Measurements from ENCODE around the gene NKAIN2.
"Not testable (repeated sequence)": the region's sequence is repeated elsewhere in the genome, so short reads cannot be mapped to it uniquely, and the experiment has no call there.

NKAIN2 gene

DNA sequence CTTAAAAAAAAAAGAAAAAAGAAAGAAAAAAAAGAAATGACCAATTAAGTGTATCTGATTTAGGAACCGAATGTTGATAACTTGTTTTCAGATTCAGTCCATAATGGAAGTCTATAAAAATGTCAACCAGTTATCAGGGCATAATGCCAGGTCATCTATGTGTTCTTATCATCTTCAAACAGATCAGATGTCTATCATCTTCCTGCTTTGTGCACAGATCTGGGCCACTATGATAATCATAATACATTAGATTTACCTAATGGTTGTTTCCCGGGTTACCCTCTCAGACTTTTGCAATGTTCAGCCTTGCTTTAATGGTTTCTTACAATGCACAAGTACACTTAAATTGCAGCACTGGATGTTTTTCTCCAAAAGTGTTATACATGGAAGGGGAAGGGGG is 100.6 kb downstream of the NKAIN2 start:
- no peaks in the 10 kb centered on the region for H3K36me3 ChIP-seq (ENCODE audit: control insufficient read depth, insufficient read depth, low read length)
- no peak overlapping the region for H3K27ac ChIP-seq (ENCODE audit: low read depth, low read length)
- no peak overlapping the region for H4K5ac ChIP-seq (ENCODE audit: low read length)
- H2BK15ac ChIP-seq (replicated peaks; ENCODE audit: low read depth) = no peak overlapping the region
- H2AK5ac ChIP-seq (ENCODE audit: low read length) = no peak overlapping the region
- WGBS (ENCODE audit: extremely low coverage, insufficient coverage, low lambda C conversion rate) = no CpG with 5 or more reads among the region's 2 CpGs
- no peaks in the 10 kb centered on the region for H3K79me2 ChIP-seq (ENCODE audit: control insufficient read depth, insufficient read depth, low read length)
- H2BK5ac ChIP-seq (ENCODE audit: low read length) = no peak overlapping the region
- H3K9ac ChIP-seq (ENCODE audit: low read length) = no peak overlapping the region
- H3K18ac ChIP-seq (ENCODE audit: low read length) = no peak overlapping the region
- DNase-seq = no peak
- H2BK120ac ChIP-seq (ENCODE audit: low read depth, low read length) = no peak overlapping the region
- no peak overlapping the region for H3K56ac ChIP-seq (ENCODE audit: low read length)
- H3K79me1 ChIP-seq (ENCODE audit: low read length) = no peaks in the 10 kb centered on the region
- no peak overlapping the region for H4K8ac ChIP-seq (ENCODE audit: low read depth, low read length)
- H3K27me3 ChIP-seq (ENCODE audit: insufficient read depth, low read length, poor library complexity) = no peaks in the 10 kb centered on the region
- no peak overlapping the region for H3K23ac ChIP-seq (ENCODE audit: low read length)
- no peaks in the 10 kb centered on the region for H3K4me1 ChIP-seq (ENCODE audit: control insufficient read depth, low read depth, low read length)
- no peak overlapping the region for H3K4me2 ChIP-seq (ENCODE audit: low read length)
- H3K4me3 ChIP-seq (ENCODE audit: low read length) = no peak overlapping the region
- no peak overlapping the region for H3K4ac ChIP-seq (ENCODE audit: low read depth, low read length)

DNA sequence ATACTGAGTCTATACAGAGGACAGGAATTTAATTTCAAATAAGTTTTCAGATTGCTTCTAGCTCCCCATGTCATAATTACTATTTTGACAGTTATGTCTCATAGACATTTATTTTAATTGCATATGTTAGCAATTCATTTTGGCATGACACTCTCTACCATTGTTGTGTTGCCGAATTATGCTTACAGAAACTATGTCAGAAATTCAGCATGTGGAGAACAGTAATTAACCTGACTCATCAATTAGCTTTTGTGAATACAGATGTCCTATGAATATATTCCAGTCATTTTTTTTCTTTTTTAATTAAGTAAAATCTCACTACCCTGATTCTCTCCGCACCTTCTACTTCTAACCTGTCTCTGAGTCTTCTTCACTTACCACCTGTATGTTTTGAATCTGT is 105.1 kb downstream of the NKAIN2 start:
- Histone ChIP-seq H3K36me3 (ENCODE audit: control insufficient read depth, insufficient read depth, low read length) (no peaks in the 10 kb centered on the region), H3K27ac (ENCODE audit: low read depth, low read length) (no peak overlapping the region), H3K4me1 (ENCODE audit: control insufficient read depth, low read depth, low read length) (no peaks in the 10 kb centered on the region), H2BK15ac (replicated peaks; ENCODE audit: low read depth) (no peak overlapping the region), H3K4me2 (ENCODE audit: low read length) (no peak overlapping the region), H3K4me3 (ENCODE audit: low read length) (no peak overlapping the region), H4K5ac (ENCODE audit: low read length) (no peak overlapping the region), H2BK120ac (ENCODE audit: low read depth, low read length) (no peak overlapping the region), H3K79me1 (ENCODE audit: low read length) (no peaks in the 10 kb centered on the region), H3K23ac (ENCODE audit: low read length) (no peak overlapping the region), H3K27me3 (ENCODE audit: insufficient read depth, low read length, poor library complexity) (no peaks in the 10 kb centered on the region), H3K4ac (ENCODE audit: low read depth, low read length) (no peak overlapping the region), H2AK5ac (ENCODE audit: low read length) (no peak overlapping the region), H4K8ac (ENCODE audit: low read depth, low read length) (no peak overlapping the region), H3K18ac (ENCODE audit: low read length) (no peak overlapping the region), H2BK5ac (ENCODE audit: low read length) (no peak overlapping the region), H3K56ac (ENCODE audit: low read length) (no peak overlapping the region), H3K79me2 (ENCODE audit: control insufficient read depth, insufficient read depth, low read length) (no peaks in the 10 kb centered on the region), H3K9ac (ENCODE audit: low read length) (no peak overlapping the region)
- no CpG with 5 or more reads among the region's 2 CpGs for WGBS (ENCODE audit: extremely low coverage, insufficient coverage, low lambda C conversion rate)
- DNase-seq = no peak

DNA sequence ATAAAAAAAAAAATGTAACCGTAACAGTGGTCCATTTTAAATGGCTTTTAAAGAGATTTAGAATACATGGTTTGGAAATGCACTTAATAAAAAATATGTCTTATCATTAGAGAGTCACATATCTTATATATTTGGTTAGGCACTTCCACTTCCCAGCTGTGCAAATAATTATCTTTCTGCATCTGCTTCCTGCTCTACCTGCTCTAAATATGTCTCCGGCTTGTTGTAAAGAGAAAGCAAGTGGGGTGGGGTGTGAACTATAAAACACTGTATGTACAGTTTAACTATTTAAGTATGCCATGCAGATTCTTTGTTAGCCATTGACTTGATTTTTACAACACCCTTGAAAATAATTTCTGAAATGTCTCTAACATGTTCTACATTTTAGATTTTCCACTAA is 106.3 kb downstream of the NKAIN2 start:
- DNase-seq = no peak
- Histone ChIP-seq H3K79me2 (ENCODE audit: control insufficient read depth, insufficient read depth, low read length) (no peaks in the 10 kb centered on the region), H4K8ac (ENCODE audit: low read depth, low read length) (no peak overlapping the region), H3K9ac (ENCODE audit: low read length) (no peak overlapping the region), H3K79me1 (ENCODE audit: low read length) (no peaks in the 10 kb centered on the region), H3K4me1 (ENCODE audit: control insufficient read depth, low read depth, low read length) (no peaks in the 10 kb centered on the region), H3K4me3 (ENCODE audit: low read length) (no peak overlapping the region), H2BK5ac (ENCODE audit: low read length) (no peak overlapping the region), H3K4ac (ENCODE audit: low read depth, low read length) (no peak overlapping the region), H4K5ac (ENCODE audit: low read length) (no peak overlapping the region), H3K56ac (ENCODE audit: low read length) (no peak overlapping the region), H3K36me3 (ENCODE audit: control insufficient read depth, insufficient read depth, low read length) (no peaks in the 10 kb centered on the region), H2BK15ac (replicated peaks; ENCODE audit: low read depth) (no peak overlapping the region), H3K27me3 (ENCODE audit: insufficient read depth, low read length, poor library complexity) (no peaks in the 10 kb centered on the region), H2BK120ac (ENCODE audit: low read depth, low read length) (no peak overlapping the region), H3K27ac (ENCODE audit: low read depth, low read length) (no peak overlapping the region), H3K23ac (ENCODE audit: low read length) (no peak overlapping the region), H3K4me2 (ENCODE audit: low read length) (no peak overlapping the region), H3K18ac (ENCODE audit: low read length) (no peak overlapping the region), H2AK5ac (ENCODE audit: low read length) (no peak overlapping the region)
- WGBS (ENCODE audit: extremely low coverage, insufficient coverage, low lambda C conversion rate) = no CpG with 5 or more reads among the region's 2 CpGs

DNA sequence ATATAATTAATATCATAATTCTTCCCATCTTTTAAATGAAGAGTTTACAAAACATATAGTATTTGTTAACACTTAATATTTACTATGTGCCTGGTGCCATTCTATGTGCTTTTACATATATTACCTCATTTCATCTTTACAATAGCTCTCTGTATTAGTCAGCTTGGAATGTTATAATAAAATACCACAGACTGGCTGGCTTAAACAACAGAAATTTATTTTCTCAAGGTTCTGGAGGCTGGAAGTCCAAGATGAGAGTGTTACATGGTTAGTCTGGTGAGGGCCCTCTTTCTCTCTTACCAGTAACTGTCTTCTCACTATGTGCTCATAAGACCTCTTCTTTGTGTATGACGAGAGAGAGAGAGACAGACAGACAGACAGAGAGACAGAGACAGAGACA is 110.2 kb downstream of the NKAIN2 start:
- no peak overlapping the region for H2AK5ac ChIP-seq (ENCODE audit: low read length)
- no peak overlapping the region for H3K18ac ChIP-seq (ENCODE audit: low read length)
- no peak overlapping the region for H3K27ac ChIP-seq (ENCODE audit: low read depth, low read length)
- H3K56ac ChIP-seq (ENCODE audit: low read length) = no peak overlapping the region
- H2BK15ac ChIP-seq (replicated peaks; ENCODE audit: low read depth) = no peak overlapping the region
- no peaks in the 10 kb centered on the region for H3K36me3 ChIP-seq (ENCODE audit: control insufficient read depth, insufficient read depth, low read length)
- H3K4me1 ChIP-seq (ENCODE audit: control insufficient read depth, low read depth, low read length) = no peaks in the 10 kb centered on the region
- no peak for DNase-seq
- H2BK5ac ChIP-seq (ENCODE audit: low read length) = no peak overlapping the region
- no peak overlapping the region for H3K23ac ChIP-seq (ENCODE audit: low read length)
- H2BK120ac ChIP-seq (ENCODE audit: low read depth, low read length) = no peak overlapping the region
- no peak overlapping the region for H3K9ac ChIP-seq (ENCODE audit: low read length)
- no peaks in the 10 kb centered on the region for H3K27me3 ChIP-seq (ENCODE audit: insufficient read depth, low read length, poor library complexity)
- WGBS (ENCODE audit: extremely low coverage, insufficient coverage, low lambda C conversion rate) = no CpG with 5 or more reads among the region's 1 CpG
- H3K4ac ChIP-seq (ENCODE audit: low read depth, low read length) = no peak overlapping the region
- H4K8ac ChIP-seq (ENCODE audit: low read depth, low read length) = no peak overlapping the region
- no peaks in the 10 kb centered on the region for H3K79me1 ChIP-seq (ENCODE audit: low read length)
- H4K5ac ChIP-seq (ENCODE audit: low read length) = no peak overlapping the region
- no peak overlapping the region for H3K4me2 ChIP-seq (ENCODE audit: low read length)
- H3K4me3 ChIP-seq (ENCODE audit: low read length) = no peak overlapping the region
- H3K79me2 ChIP-seq (ENCODE audit: control insufficient read depth, insufficient read depth, low read length) = no peaks in the 10 kb centered on the region

DNA sequence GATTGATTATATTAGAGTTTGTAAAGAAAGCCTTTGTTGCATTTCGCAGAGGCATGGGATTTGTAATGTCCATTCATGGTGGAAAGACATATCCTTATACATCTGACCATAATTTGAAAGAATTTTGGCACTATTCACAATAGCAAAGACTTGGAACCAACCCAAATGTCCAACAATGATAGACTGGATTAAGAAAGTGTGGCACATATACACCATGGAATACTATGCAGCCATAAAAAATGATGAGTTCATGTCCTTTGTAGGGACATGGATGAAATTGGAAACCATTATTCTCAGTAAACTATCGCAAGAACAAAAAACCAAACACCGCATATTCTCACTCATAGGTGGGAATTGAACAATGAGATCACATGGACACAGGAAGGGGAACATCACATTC is 119.7 kb downstream of the NKAIN2 start:
- not testable (repeated sequence) for H3K23ac ChIP-seq (ENCODE audit: low read length); H3K56ac ChIP-seq (ENCODE audit: low read length)

DNA sequence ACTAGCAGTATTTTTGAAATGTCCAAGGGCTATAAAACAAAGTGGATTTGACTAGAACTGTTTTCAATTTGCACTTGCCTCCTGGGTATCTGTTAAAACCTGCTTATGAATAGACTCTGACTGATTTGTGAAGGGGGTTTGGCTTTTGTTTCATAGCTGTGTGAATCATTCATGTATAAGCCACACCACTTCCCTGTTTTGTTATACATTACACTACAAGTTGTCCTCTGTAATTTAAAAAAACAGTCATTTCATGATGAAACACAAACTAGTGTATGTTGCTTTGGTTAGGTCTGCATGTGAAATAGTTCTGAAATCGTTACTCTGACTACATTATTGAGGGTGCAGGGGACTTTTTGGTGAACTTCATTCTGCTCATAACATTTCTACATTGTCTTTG is 121.7 kb downstream of the NKAIN2 start:
- Histone ChIP-seq H3K4me2 (ENCODE audit: low read length) (no peak overlapping the region), H3K27ac (ENCODE audit: low read depth, low read length) (no peak overlapping the region), H4K8ac (ENCODE audit: low read depth, low read length) (no peak overlapping the region), H3K4me1 (ENCODE audit: control insufficient read depth, low read depth, low read length) (no peaks in the 10 kb centered on the region), H4K5ac (ENCODE audit: low read length) (no peak overlapping the region), H3K27me3 (ENCODE audit: insufficient read depth, low read length, poor library complexity) (no peaks in the 10 kb centered on the region), H2BK5ac (ENCODE audit: low read length) (no peak overlapping the region), H3K79me2 (ENCODE audit: control insufficient read depth, insufficient read depth, low read length) (no peaks in the 10 kb centered on the region), H3K56ac (ENCODE audit: low read length) (no peak overlapping the region), H3K36me3 (ENCODE audit: control insufficient read depth, insufficient read depth, low read length) (no peaks in the 10 kb centered on the region), H3K9ac (ENCODE audit: low read length) (no peak overlapping the region), H2BK15ac (replicated peaks; ENCODE audit: low read depth) (no peak overlapping the region), H2BK120ac (ENCODE audit: low read depth, low read length) (no peak overlapping the region), H3K18ac (ENCODE audit: low read length) (no peak overlapping the region), H3K4me3 (ENCODE audit: low read length) (no peak overlapping the region), H3K79me1 (ENCODE audit: low read length) (no peaks in the 10 kb centered on the region), H3K23ac (ENCODE audit: low read length) (no peak overlapping the region), H2AK5ac (ENCODE audit: low read length) (no peak overlapping the region), H3K4ac (ENCODE audit: low read depth, low read length) (no peak overlapping the region)
- no CpG with 5 or more reads among the region's 1 CpG for WGBS (ENCODE audit: extremely low coverage, insufficient coverage, low lambda C conversion rate)
- DNase-seq = no peak

More for the DNA sequence above, 119.7 kb downstream of the NKAIN2 start:
- not testable (repeated sequence) for H3K27me3 ChIP-seq (ENCODE audit: insufficient read depth, low read length, poor library complexity); H3K79me2 ChIP-seq (ENCODE audit: control insufficient read depth, insufficient read depth, low read length); H3K18ac ChIP-seq (ENCODE audit: low read length); H2AK5ac ChIP-seq (ENCODE audit: low read length); H2BK5ac ChIP-seq (ENCODE audit: low read length); H3K36me3 ChIP-seq (ENCODE audit: control insufficient read depth, insufficient read depth, low read length); H2BK15ac ChIP-seq (replicated peaks; ENCODE audit: low read depth); DNase-seq; H3K4ac ChIP-seq (ENCODE audit: low read depth, low read length); H3K79me1 ChIP-seq (ENCODE audit: low read length); H3K27ac ChIP-seq (ENCODE audit: low read depth, low read length); H4K5ac ChIP-seq (ENCODE audit: low read length); H3K4me2 ChIP-seq (ENCODE audit: low read length); H3K9ac ChIP-seq (ENCODE audit: low read length); H2BK120ac ChIP-seq (ENCODE audit: low read depth, low read length); H3K4me1 ChIP-seq (ENCODE audit: control insufficient read depth, low read depth, low read length); H3K4me3 ChIP-seq (ENCODE audit: low read length); H4K8ac ChIP-seq (ENCODE audit: low read depth, low read length)
- no CpG with 5 or more reads among the region's 3 CpGs for WGBS (ENCODE audit: extremely low coverage, insufficient coverage, low lambda C conversion rate)
